Measurements from ENCODE around the gene ZNF165. TPM values are rescaled to one million over a fixed set of nuclear protein-coding genes. Genes with fewer than 3 reads are reported as not detected.
"Not testable (repeated sequence)": the region's sequence is repeated elsewhere in the genome, so short reads cannot be mapped to it uniquely, and the experiment has no call there.

Gene ZNF165
- total RNA-seq, 1 experiment from 2014 or later, result 0.26 TPM

GRCh38 chr6:28080631-28081485, 490 bp downstream of the ZNF165 start:
- H3K27me3 ChIP-seq (ENCODE audit: low read length), result no peaks in the 10 kb centered on the region
- no peaks in the 10 kb centered on the region for H3K79me2 ChIP-seq (ENCODE audit: low read length)
- H2AFZ ChIP-seq (ENCODE audit: low read length), result peak overlapping the region; percentile 83; the same call in 1 of the 2 replicates
- no peak overlapping the region for H3K27ac ChIP-seq (ENCODE audit: low read length)
- H3K4me3 ChIP-seq (ENCODE audit: low read length), result peak overlapping the region; percentile 83
- peak; percentile 97 for DNase-seq
- peaks cover 15% of the 10 kb centered on the region for H3K4me1 ChIP-seq (ENCODE audit: low read length)
- no peaks in the 10 kb centered on the region for H3K36me3 ChIP-seq (ENCODE audit: insufficient read depth, low read length)
- H3K9me2 ChIP-seq (replicated peaks; ENCODE audit: insufficient read depth, low read length), result no peaks in the 10 kb centered on the region
- peak overlapping the region; percentile 77 for H3K9ac ChIP-seq (ENCODE audit: low read length)
- no peaks in the 10 kb centered on the region for H4K20me1 ChIP-seq (ENCODE audit: insufficient read depth, low read depth, low read length)
- H3K9me3 ChIP-seq (ENCODE audit: low read length), result no peaks in the 10 kb centered on the region
- peak overlapping the region; percentile 94 for H3K4me2 ChIP-seq (ENCODE audit: low read depth, low read length, poor library complexity, severe bottlenecking)

- no peaks in the 10 kb centered on the region for H3K9me2 ChIP-seq (replicated peaks; ENCODE audit: insufficient read depth, low read length)
- peak overlapping the region; percentile 77 for H3K9ac ChIP-seq (ENCODE audit: low read length)
- H3K9me3 ChIP-seq (ENCODE audit: low read length), result no peaks in the 10 kb centered on the region
- H3K4me2 ChIP-seq (ENCODE audit: low read depth, low read length, poor library complexity, severe bottlenecking), result peak overlapping the region; percentile 94
- peaks cover 15% of the 10 kb centered on the region for H3K4me1 ChIP-seq (ENCODE audit: low read length)
- no peaks in the 10 kb centered on the region for H3K27me3 ChIP-seq (ENCODE audit: low read length)
- H3K27ac ChIP-seq (ENCODE audit: low read length), result no peak overlapping the region
- no peaks in the 10 kb centered on the region for H3K36me3 ChIP-seq (ENCODE audit: insufficient read depth, low read length)
- H2AFZ ChIP-seq (ENCODE audit: low read length), result peak overlapping the region; percentile 83; the same call in 1 of the 2 replicates
- peak; percentile 60 for DNase-seq
- no peaks in the 10 kb centered on the region for H3K79me2 ChIP-seq (ENCODE audit: low read length)
- no peaks in the 10 kb centered on the region for H4K20me1 ChIP-seq (ENCODE audit: insufficient read depth, low read depth, low read length)
- H3K4me3 ChIP-seq (ENCODE audit: low read length), result peak overlapping the region; percentile 83
Measured at GRCh38 chr6:28081486-28081751, 1.1 kb downstream of the ZNF165 start.

- H3K4me3 ChIP-seq (ENCODE audit: low read length), result no peak overlapping the region
- no peaks in the 10 kb centered on the region for H3K27me3 ChIP-seq (ENCODE audit: low read length)
- no peak overlapping the region for H3K9ac ChIP-seq (ENCODE audit: low read length)
- H4K20me1 ChIP-seq (ENCODE audit: insufficient read depth, low read depth, low read length), result no peaks in the 10 kb centered on the region
- no peak overlapping the region for H3K4me2 ChIP-seq (ENCODE audit: low read depth, low read length, poor library complexity, severe bottlenecking)
- H3K9me2 ChIP-seq (replicated peaks; ENCODE audit: insufficient read depth, low read length), result no peaks in the 10 kb centered on the region
- H3K9me3 ChIP-seq (ENCODE audit: low read length), result peaks cover 5% of the 10 kb centered on the region; the same call in 1 of the 2 replicates
- peaks cover 15% of the 10 kb centered on the region for H3K4me1 ChIP-seq (ENCODE audit: low read length)
- no peak for DNase-seq
- H3K79me2 ChIP-seq (ENCODE audit: low read length), result no peaks in the 10 kb centered on the region
- H3K36me3 ChIP-seq (ENCODE audit: insufficient read depth, low read length), result no peaks in the 10 kb centered on the region
- H3K27ac ChIP-seq (ENCODE audit: low read length), result no peak overlapping the region
- no peak overlapping the region for H2AFZ ChIP-seq (ENCODE audit: low read length)
Measured at GRCh38 chr6:28082939-28083338, 2.6 kb downstream of the ZNF165 start.

- no peaks in the 10 kb centered on the region for H3K4me1 ChIP-seq (ENCODE audit: low read length)
- H4K20me1 ChIP-seq (ENCODE audit: insufficient read depth, low read depth, low read length), result no peaks in the 10 kb centered on the region
- H3K27me3 ChIP-seq (ENCODE audit: low read length), result no peaks in the 10 kb centered on the region
- no peaks in the 10 kb centered on the region for H3K79me2 ChIP-seq (ENCODE audit: low read length)
- no peak overlapping the region for H3K4me3 ChIP-seq (ENCODE audit: low read length)
- H3K9ac ChIP-seq (ENCODE audit: low read length), result no peak overlapping the region
- no peak overlapping the region for H3K27ac ChIP-seq (ENCODE audit: low read length)
- peaks cover 27% of the 10 kb centered on the region for H3K9me3 ChIP-seq (ENCODE audit: low read length)
- no peak overlapping the region for H3K4me2 ChIP-seq (ENCODE audit: low read depth, low read length, poor library complexity, severe bottlenecking)
- H2AFZ ChIP-seq (ENCODE audit: low read length), result no peak overlapping the region
- no peaks in the 10 kb centered on the region for H3K9me2 ChIP-seq (replicated peaks; ENCODE audit: insufficient read depth, low read length)
- peaks cover 14% of the 10 kb centered on the region; the same call in 1 of the 2 replicates for H3K36me3 ChIP-seq (ENCODE audit: insufficient read depth, low read length)
- no peak for DNase-seq
Measured at GRCh38 chr6:28089054-28089453, 8.7 kb downstream of the ZNF165 start.

GRCh38 chr6:28090917-28091586, 10.7 kb downstream of the ZNF165 start:
- H3K4me1 ChIP-seq (ENCODE audit: low read length), result no peaks in the 10 kb centered on the region

GRCh38 chr6:28102222-28102621, 21.9 kb downstream of the ZNF165 start:
- not testable (repeated sequence) for H3K4me2 ChIP-seq (ENCODE audit: low read depth, low read length, poor library complexity, severe bottlenecking); H3K36me3 ChIP-seq (ENCODE audit: insufficient read depth, low read length); H3K27ac ChIP-seq (ENCODE audit: low read length); H3K4me3 ChIP-seq (ENCODE audit: low read length); H3K27me3 ChIP-seq (ENCODE audit: low read length); H3K9me3 ChIP-seq (ENCODE audit: low read length); H3K9me2 ChIP-seq (replicated peaks; ENCODE audit: insufficient read depth, low read length); H3K9ac ChIP-seq (ENCODE audit: low read length); H3K79me2 ChIP-seq (ENCODE audit: low read length); H4K20me1 ChIP-seq (ENCODE audit: insufficient read depth, low read depth, low read length); DNase-seq; H2AFZ ChIP-seq (ENCODE audit: low read length)
- peaks cover 19% of the 10 kb centered on the region for H3K4me1 ChIP-seq (ENCODE audit: low read length)

More at GRCh38 chr6:28090917-28091586, 10.7 kb downstream of the ZNF165 start:
- DNase-seq, result no peak
- Histone ChIP-seq H3K4me2 (ENCODE audit: low read depth, low read length, poor library complexity, severe bottlenecking) (no peak overlapping the region), H3K79me2 (ENCODE audit: low read length) (no peaks in the 10 kb centered on the region), H3K9me3 (ENCODE audit: low read length) (peaks cover 27% of the 10 kb centered on the region), H3K9me2 (replicated peaks; ENCODE audit: insufficient read depth, low read length) (no peaks in the 10 kb centered on the region), H3K36me3 (ENCODE audit: insufficient read depth, low read length) (peaks cover 14% of the 10 kb centered on the region; the same call in 1 of the 2 replicates), H3K9ac (ENCODE audit: low read length) (no peak overlapping the region), H3K27me3 (ENCODE audit: low read length) (no peaks in the 10 kb centered on the region), H3K4me3 (ENCODE audit: low read length) (no peak overlapping the region), H3K27ac (ENCODE audit: low read length) (no peak overlapping the region), H2AFZ (ENCODE audit: low read length) (no peak overlapping the region), H4K20me1 (ENCODE audit: insufficient read depth, low read depth, low read length) (no peaks in the 10 kb centered on the region)

- H3K9me3 ChIP-seq (ENCODE audit: low read length); DNase-seq; H3K27me3 ChIP-seq (ENCODE audit: low read length): not testable (repeated sequence)
Measured at GRCh38 chr6:28102699-28103098, 22.3 kb downstream of the ZNF165 start.

GRCh38 chr6:28104392-28105244, 24.2 kb downstream of the ZNF165 start:
- no peaks in the 10 kb centered on the region for H3K79me2 ChIP-seq (ENCODE audit: low read length)
- H3K27ac ChIP-seq (ENCODE audit: low read length), result peak overlapping the region; percentile 14; the same call in 1 of the 2 replicates
- peak overlapping the region; percentile 84 for H3K4me3 ChIP-seq (ENCODE audit: low read length)
- no peaks in the 10 kb centered on the region for H4K20me1 ChIP-seq (ENCODE audit: insufficient read depth, low read depth, low read length)
- H3K9ac ChIP-seq (ENCODE audit: low read length), result peak overlapping the region; percentile 79
- peak overlapping the region; percentile 93 for H3K4me2 ChIP-seq (ENCODE audit: low read depth, low read length, poor library complexity, severe bottlenecking)
- H3K4me1 ChIP-seq (ENCODE audit: low read length), result peaks cover 19% of the 10 kb centered on the region
- peak overlapping the region; percentile 87 for H2AFZ ChIP-seq (ENCODE audit: low read length)
- H3K27me3 ChIP-seq (ENCODE audit: low read length), result no peaks in the 10 kb centered on the region
- no peaks in the 10 kb centered on the region for H3K9me2 ChIP-seq (replicated peaks; ENCODE audit: insufficient read depth, low read length)
- peak; percentile 97 for DNase-seq
- H3K36me3 ChIP-seq (ENCODE audit: insufficient read depth, low read length), result no peaks in the 10 kb centered on the region
- H3K9me3 ChIP-seq (ENCODE audit: low read length), result no peaks in the 10 kb centered on the region

More at GRCh38 chr6:28102699-28103098, 22.3 kb downstream of the ZNF165 start:
- not testable (repeated sequence) for H4K20me1 ChIP-seq (ENCODE audit: insufficient read depth, low read depth, low read length); H3K36me3 ChIP-seq (ENCODE audit: insufficient read depth, low read length); H3K9me2 ChIP-seq (replicated peaks; ENCODE audit: insufficient read depth, low read length); H3K27ac ChIP-seq (ENCODE audit: low read length); H3K4me3 ChIP-seq (ENCODE audit: low read length); H2AFZ ChIP-seq (ENCODE audit: low read length); H3K4me2 ChIP-seq (ENCODE audit: low read depth, low read length, poor library complexity, severe bottlenecking); H3K9ac ChIP-seq (ENCODE audit: low read length); H3K79me2 ChIP-seq (ENCODE audit: low read length)
- peaks cover 19% of the 10 kb centered on the region for H3K4me1 ChIP-seq (ENCODE audit: low read length)

Data from Karpas-422 (cell line).